ENCODE data around the gene ABCC4.

DNA sequence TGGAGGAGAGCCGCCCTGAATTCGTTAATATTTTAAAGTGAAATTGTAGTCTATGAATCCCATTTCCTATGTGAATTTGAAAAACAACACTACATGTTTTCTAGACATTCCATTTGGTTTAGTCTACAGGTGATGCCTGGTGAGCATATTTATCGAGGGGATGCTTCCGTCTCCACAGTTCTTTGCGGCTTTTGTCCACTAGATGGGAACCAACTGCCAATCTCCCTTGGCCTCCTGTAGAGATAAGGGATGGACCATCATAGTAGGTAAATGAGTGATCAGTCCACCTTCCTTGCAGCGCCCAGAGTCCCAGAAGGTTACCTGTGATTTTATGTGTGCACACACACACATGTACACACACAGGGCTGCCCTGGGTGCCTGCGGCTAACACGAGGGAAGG lies 299.1 kb downstream of the ABCC4 start:
- TF ChIP-seq, protein P1, sequence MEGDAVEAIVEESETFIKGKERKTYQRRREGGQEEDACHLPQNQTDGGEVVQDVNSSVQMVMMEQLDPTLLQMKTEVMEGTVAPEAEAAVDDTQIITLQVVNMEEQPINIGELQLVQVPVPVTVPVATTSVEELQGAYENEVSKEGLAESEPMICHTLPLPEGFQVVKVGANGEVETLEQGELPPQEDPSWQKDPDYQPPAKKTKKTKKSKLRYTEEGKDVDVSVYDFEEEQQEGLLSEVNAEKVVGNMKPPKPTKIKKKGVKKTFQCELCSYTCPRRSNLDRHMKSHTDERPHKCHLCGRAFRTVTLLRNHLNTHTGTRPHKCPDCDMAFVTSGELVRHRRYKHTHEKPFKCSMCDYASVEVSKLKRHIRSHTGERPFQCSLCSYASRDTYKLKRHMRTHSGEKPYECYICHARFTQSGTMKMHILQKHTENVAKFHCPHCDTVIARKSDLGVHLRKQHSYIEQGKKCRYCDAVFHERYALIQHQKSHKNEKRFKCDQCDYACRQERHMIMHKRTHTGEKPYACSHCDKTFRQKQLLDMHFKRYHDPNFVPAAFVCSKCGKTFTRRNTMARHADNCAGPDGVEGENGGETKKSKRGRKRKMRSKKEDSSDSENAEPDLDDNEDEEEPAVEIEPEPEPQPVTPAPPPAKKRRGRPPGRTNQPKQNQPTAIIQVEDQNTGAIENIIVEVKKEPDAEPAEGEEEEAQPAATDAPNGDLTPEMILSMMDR (IDR thresholded peaks at IDR 0.05), result no peak
- no peak for TF ChIP-seq POLR2AphosphoS5 (IDR thresholded peaks at IDR 0.05)
- no peak for TF ChIP-seq POLR2A (IDR thresholded peaks at IDR 0.05)
- no peak for TF ChIP-seq EP300 (IDR thresholded peaks at IDR 0.05)

Data from suprapubic skin (tissue), 4 donors.